T-helper 1 cell treated with Interleukin-12 subunit alpha and Interleukin-12 subunit beta and Interleukin-4 antibody, amounts not matched to agents 30 μg/mL and 1 μg/mL, for 36 hours (primary cell): Measurements from ENCODE around the gene ELL.
A peak's percentile ranks its signal among the peaks of the same experiment; 100 is the strongest.

Experiments used
- H3K27ac Mint-ChIP-seq: one replicate; pipeline ENCODE4 v1.8.0; 2021; ENCODE audit warnings: mild to moderate bottlenecking, mixed read lengths
- H3K27me3 Mint-ChIP-seq: one replicate; pipeline ENCODE4 v1.8.0; 2021; ENCODE audit warnings: low read depth, mixed read lengths
- H3K36me3 Mint-ChIP-seq: one replicate; pipeline ENCODE4 v1.8.0; 2021; ENCODE audit warnings: low read depth, mixed read lengths
- H3K4me1 Mint-ChIP-seq: one replicate; pipeline ENCODE4 v1.8.0; 2021; ENCODE audit warnings: low read depth, mixed read lengths
- H3K4me3 Mint-ChIP-seq: one replicate; pipeline ENCODE4 v1.8.0; 2021; ENCODE audit warnings: mild to moderate bottlenecking, moderate library complexity, mixed read lengths
- H3K9me3 Mint-ChIP-seq: one replicate; pipeline ENCODE4 v1.8.0; 2021; ENCODE audit warnings: mixed read lengths

ELL gene

GRCh38 chr19:18449552-18449951 lies 72.3 kb downstream of the ELL start:
- Mint-ChIP-seq H3K27me3 (no peaks in the 10 kb centered on the region), H3K4me1 (peaks cover 4% of the 10 kb centered on the region), H3K9me3 (no peaks in the 10 kb centered on the region), H3K27ac (no peak overlapping the region), H3K36me3 (peaks cover 14% of the 10 kb centered on the region), H3K4me3 (no peak overlapping the region)

DNA sequence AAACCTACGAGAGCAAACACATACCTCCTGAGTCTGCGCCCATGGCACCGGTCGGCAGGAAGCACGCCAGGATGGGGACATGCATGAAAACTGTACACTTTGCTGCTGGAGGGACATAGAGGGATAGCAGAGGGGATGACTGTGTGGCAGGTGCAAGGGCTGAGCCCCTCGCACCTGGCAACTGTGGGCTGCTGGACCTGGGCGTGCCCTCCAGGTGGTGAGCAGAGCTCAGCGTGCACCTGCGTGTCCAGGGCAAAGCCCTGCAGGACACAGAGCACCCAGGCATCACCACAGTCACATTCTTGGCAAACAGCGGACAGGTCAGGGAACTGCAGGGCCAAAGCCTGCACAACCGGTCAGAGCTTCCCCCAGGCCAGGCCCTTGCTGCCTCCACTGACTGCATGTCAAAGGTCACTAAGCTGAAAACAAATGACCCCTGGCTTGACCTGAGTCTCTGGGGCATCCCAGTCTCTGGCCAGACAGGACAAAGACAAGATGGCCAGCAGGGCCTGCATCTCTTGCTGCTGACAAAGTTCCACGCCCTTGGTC lies 75.0 kb downstream of the ELL start:
- no peak overlapping the region for H3K27ac Mint-ChIP-seq
- H3K27me3 Mint-ChIP-seq: no peaks in the 10 kb centered on the region
- peaks cover 5% of the 10 kb centered on the region for H3K9me3 Mint-ChIP-seq
- H3K4me3 Mint-ChIP-seq: no peak overlapping the region
- peaks cover 33% of the 10 kb centered on the region for H3K36me3 Mint-ChIP-seq
- H3K4me1 Mint-ChIP-seq: peaks cover 12% of the 10 kb centered on the region

DNA sequence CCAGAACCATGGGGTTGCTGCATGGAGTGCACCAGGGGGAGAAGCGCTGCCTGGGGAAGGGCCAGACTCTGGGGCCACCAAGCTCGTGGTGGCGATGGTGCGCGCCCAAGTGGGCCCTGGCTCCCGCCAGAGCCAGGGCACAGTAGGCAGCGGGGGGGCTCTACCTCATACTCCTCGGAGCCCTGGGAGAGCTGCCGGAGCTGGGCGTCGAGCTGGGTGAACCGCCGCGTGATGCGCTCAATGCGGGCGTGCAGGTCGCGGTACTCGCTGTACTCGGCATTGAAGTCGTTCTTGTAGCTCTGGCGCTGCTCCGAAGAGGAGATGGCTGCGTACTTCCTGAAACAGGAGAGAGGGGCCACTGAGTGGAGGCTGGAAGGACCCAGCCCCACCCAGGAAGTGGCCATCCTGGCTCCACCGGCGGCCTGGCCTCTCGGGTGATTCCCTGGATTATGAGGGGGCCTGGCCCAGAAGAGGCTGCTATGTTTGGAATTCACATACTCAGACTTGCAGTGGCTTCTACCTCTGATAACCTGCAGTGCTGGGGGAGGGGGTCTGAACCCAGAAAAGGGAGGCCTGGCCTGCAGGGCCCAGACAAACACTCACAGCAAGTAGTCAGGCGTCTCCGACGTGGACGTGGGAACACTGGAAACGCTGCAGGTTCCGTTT lies 75.6 kb downstream of the ELL start:
- Mint-ChIP-seq H3K27ac (no peak overlapping the region), H3K4me1 (peaks cover 16% of the 10 kb centered on the region), H3K9me3 (peaks cover 5% of the 10 kb centered on the region), H3K27me3 (no peaks in the 10 kb centered on the region), H3K36me3 (peaks cover 33% of the 10 kb centered on the region), H3K4me3 (no peak overlapping the region)

DNA sequence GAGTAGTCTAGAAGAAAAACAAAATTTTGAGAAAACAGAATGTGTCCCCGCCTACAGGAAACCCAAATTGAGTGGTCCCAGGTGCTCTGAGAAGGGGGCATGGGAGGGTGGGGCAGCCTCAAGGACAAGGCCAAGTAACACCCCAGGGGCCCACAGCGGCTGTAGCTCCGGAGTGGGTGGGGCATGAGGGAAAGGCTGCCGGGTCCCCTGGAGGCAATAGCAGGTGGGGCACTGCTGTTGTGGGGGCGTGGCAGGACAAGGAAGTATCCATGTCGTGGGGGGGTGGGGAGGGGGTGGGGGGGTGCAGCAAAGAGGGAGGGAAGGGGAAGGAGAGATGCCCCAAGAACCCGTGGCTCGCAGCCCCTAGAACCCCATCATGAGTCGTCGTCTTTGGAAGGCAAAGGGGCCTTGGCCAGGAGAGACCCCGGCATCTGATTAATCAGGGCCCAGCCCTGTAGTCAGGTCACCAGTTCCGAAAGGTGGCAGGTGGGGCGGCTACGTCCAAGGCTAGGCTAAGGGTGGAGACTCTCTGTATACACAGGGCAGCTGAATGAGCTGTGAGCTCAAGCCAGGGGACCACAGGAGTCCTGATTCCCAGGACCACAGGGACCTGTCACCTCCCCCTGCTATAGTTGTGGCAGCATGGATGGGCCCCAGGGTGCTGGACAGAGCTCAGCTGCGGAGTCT lies 76.5 kb downstream of the ELL start:
- H3K27ac Mint-ChIP-seq: no peak overlapping the region
- H3K9me3 Mint-ChIP-seq: peaks cover 5% of the 10 kb centered on the region
- peaks cover 34% of the 10 kb centered on the region for H3K36me3 Mint-ChIP-seq
- H3K27me3 Mint-ChIP-seq: no peaks in the 10 kb centered on the region
- H3K4me1 Mint-ChIP-seq: peaks cover 14% of the 10 kb centered on the region
- no peak overlapping the region for H3K4me3 Mint-ChIP-seq

DNA sequence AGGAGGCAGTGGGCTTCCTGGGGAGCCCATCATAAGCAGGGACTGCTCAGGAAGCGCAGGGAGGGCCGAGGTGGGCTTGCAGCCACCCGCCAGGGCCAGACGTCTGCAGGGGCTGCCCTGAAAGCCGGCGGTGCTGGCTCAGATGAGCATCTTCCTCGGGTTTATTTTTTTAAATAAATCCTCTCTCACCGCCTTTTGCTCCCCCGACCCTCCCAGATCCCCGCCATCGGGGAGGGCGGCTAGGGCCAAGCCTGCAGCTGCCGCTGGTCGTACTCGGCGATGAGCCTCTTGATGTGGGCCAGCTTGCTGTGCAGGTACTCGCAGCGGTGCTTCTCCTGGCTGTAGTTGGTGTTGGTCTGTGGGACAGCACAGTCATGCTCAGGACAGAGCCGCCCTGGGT lies 77.4 kb downstream of the ELL start:
- peaks cover 16% of the 10 kb centered on the region for H3K4me1 Mint-ChIP-seq
- H3K27me3 Mint-ChIP-seq: no peaks in the 10 kb centered on the region
- H3K27ac Mint-ChIP-seq: no peak overlapping the region
- H3K9me3 Mint-ChIP-seq: peaks cover 5% of the 10 kb centered on the region
- H3K36me3 Mint-ChIP-seq: peaks cover 36% of the 10 kb centered on the region
- H3K4me3 Mint-ChIP-seq: no peak overlapping the region

GRCh38 chr19:18443831-18444230 lies 78.0 kb downstream of the ELL start:
- Mint-ChIP-seq H3K36me3 (peaks cover 36% of the 10 kb centered on the region), H3K27ac (no peak overlapping the region), H3K4me3 (no peak overlapping the region), H3K4me1 (peaks cover 20% of the 10 kb centered on the region), H3K27me3 (no peaks in the 10 kb centered on the region), H3K9me3 (peaks cover 5% of the 10 kb centered on the region)

GRCh38 chr19:18443406-18443805 lies 78.5 kb downstream of the ELL start:
- H3K4me3 Mint-ChIP-seq: no peak overlapping the region
- no peaks in the 10 kb centered on the region for H3K27me3 Mint-ChIP-seq
- H3K9me3 Mint-ChIP-seq: peaks cover 5% of the 10 kb centered on the region
- H3K4me1 Mint-ChIP-seq: peaks cover 20% of the 10 kb centered on the region
- H3K27ac Mint-ChIP-seq: no peak overlapping the region
- peaks cover 35% of the 10 kb centered on the region for H3K36me3 Mint-ChIP-seq

DNA sequence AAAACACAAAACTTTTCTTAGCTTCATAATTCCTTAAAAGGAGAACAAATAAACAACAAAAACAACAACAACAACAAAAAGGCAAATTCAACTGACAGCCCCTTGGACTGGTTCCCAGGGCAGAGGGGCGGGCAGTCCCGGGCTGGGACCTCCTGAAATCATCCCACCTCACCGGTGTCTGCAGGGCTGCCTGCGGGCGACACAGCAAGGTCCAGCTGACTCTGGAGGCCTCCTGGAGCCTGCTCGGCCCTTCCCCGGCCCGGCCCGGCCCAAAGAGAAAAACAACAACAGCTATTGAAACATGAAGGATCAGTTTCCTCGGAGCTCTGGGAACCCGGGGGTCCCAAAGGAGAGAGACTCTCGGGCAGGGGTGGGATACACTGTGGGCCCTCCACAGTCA lies 78.9 kb downstream of the ELL start:
- H3K27me3 Mint-ChIP-seq: no peaks in the 10 kb centered on the region
- peak overlapping the region; percentile 94 for H3K27ac Mint-ChIP-seq
- peaks cover 5% of the 10 kb centered on the region for H3K9me3 Mint-ChIP-seq

DNA sequence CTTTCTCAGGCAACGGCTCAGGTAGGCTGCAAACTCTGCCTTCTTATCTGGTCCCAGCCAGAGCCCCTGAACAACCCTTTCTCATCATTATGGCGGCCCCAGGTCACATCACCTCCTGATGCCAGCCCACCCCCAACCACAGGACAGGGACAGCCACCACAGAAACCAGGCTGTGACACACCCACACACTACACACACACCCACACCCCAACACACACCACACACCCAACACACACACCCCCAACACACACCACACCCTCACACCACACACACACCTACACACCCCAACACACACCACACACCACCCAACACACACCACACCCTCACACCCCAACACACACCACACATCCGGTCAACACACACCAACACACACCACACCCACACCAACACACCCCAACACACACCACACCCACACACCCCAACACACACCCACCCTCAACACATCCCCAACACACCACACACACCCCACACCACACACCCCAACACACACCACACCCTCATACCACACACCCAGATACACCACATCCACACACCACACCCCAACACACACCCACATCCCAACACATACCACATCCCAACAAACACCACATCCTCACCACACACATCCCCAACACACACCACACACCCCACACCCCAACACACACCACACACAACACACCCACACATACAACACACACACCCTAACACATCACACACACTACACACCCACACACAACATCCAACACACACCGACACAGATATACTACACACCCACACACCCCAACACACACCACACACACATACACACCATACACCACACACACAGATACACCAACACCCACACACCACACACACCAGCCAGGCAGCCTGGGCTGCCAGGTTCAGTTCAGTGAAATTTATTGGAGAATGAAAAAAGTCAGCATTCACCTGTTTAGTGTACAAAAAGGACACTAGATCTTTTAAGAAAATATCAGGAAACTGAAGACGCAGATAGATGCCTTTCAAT lies 79.8 kb downstream of the ELL start:
- peaks cover 32% of the 10 kb centered on the region for H3K36me3 Mint-ChIP-seq
- H3K4me3 Mint-ChIP-seq: peak overlapping the region; percentile 29
- H3K27ac Mint-ChIP-seq: peak overlapping the region; percentile 94
- H3K9me3 Mint-ChIP-seq: peaks cover 5% of the 10 kb centered on the region
- peaks cover 20% of the 10 kb centered on the region for H3K4me1 Mint-ChIP-seq
- H3K27me3 Mint-ChIP-seq: no peaks in the 10 kb centered on the region

More for the DNA sequence above, 78.9 kb downstream of the ELL start:
- Mint-ChIP-seq H3K4me1 (peaks cover 20% of the 10 kb centered on the region), H3K4me3 (no peak overlapping the region), H3K36me3 (peaks cover 32% of the 10 kb centered on the region)

GRCh38 chr19:18440936-18441803 lies 80.7 kb downstream of the ELL start:
- H3K36me3 Mint-ChIP-seq: peaks cover 30% of the 10 kb centered on the region
- H3K4me1 Mint-ChIP-seq: peaks cover 23% of the 10 kb centered on the region
- no peaks in the 10 kb centered on the region for H3K27me3 Mint-ChIP-seq
- H3K27ac Mint-ChIP-seq: peak overlapping the region; percentile 94
- H3K9me3 Mint-ChIP-seq: peaks cover 5% of the 10 kb centered on the region
- H3K4me3 Mint-ChIP-seq: no peak overlapping the region

- no peak overlapping the region for H3K4me3 Mint-ChIP-seq
- peaks cover 5% of the 10 kb centered on the region for H3K9me3 Mint-ChIP-seq
- H3K27me3 Mint-ChIP-seq: no peaks in the 10 kb centered on the region
- peaks cover 23% of the 10 kb centered on the region for H3K4me1 Mint-ChIP-seq
- H3K27ac Mint-ChIP-seq: peak overlapping the region; percentile 34
- peaks cover 30% of the 10 kb centered on the region for H3K36me3 Mint-ChIP-seq
These were observed 81.4 kb downstream of the ELL start for GRCh38 chr19:18440415-18440877.

GRCh38 chr19:18439910-18440237 lies 82.0 kb downstream of the ELL start:
- peaks cover 28% of the 10 kb centered on the region for H3K36me3 Mint-ChIP-seq
- H3K4me1 Mint-ChIP-seq: peaks cover 23% of the 10 kb centered on the region
- H3K4me3 Mint-ChIP-seq: no peak overlapping the region
- H3K9me3 Mint-ChIP-seq: peaks cover 5% of the 10 kb centered on the region
- H3K27ac Mint-ChIP-seq: no peak overlapping the region
- H3K27me3 Mint-ChIP-seq: no peaks in the 10 kb centered on the region

- Mint-ChIP-seq H3K27ac (no peak overlapping the region), H3K9me3 (peaks cover 5% of the 10 kb centered on the region), H3K4me1 (peaks cover 23% of the 10 kb centered on the region), H3K27me3 (no peaks in the 10 kb centered on the region), H3K36me3 (peaks cover 28% of the 10 kb centered on the region), H3K4me3 (no peak overlapping the region)
These were observed 82.6 kb downstream of the ELL start for GRCh38 chr19:18439025-18439909.
